GM19372 (cell line): ENCODE measurements around the gene SEPSECS.

Experiments used
- ATAC-seq: cut with Tn5 transposase; IDR thresholded peaks from one replicate; pipeline ENCODE4 v1.9.1; 2021; ENCODE audit warnings: mild to moderate bottlenecking, low read depth, moderate library complexity; ENCODE audit not compliant: unreplicated experiment

The SEPSECS gene

DNA sequence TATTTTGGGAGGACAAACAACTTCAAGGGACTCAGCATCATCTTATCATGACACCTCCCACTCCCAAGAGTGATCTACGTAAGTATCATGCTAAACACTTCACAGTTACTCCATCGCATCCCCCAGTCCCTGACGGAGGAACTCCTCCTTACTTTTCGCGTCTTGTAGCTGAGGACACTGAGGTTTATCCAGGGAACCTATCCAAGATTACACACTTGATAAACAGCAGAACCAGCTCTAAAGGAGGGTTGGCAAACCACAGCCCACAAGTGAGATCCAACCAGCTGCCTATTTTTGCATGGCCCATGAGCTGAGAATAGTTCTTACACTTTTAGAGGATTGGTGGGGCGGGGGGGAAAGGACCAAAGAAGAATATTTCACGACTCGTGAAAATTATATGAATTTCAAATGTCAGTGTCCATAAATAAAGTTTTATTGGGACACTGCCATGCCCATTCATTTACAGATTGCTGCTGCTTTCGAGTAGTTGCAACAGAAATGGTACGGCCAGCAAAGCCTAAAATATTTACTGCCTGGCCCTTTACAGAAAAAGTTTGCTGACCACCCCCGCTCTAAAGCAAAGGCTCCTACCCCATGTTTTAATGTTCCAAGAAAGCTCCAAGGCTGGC is 47.8 kb downstream of the SEPSECS start:
- ATAC-seq = no peak

DNA sequence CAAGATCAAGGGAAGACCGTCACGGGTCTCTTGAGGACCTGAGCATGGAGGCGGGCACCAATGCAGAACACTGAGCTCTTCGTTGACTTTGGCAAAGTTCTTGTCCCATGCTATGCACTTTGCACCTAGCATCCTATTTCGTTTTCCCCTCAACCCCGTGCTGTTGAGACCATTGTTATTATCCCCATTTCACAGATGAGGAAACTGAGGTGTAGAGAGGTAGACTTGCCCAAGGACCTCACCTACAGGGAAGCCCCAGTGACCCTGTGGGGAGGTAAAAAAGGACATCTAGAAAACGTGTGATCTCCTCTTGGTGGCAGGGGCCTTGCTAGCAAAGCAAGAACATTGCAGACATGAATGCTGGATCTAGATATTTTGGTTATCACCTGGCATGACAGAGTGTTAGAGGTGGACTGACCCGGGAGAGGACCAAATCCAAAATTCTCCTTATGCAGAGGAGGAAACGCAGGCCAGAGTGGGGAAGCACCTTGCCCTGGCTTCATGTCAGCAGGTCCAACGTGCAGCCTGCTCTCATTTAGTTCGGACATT is 48.5 kb downstream of the SEPSECS start:
- no peak for ATAC-seq

DNA sequence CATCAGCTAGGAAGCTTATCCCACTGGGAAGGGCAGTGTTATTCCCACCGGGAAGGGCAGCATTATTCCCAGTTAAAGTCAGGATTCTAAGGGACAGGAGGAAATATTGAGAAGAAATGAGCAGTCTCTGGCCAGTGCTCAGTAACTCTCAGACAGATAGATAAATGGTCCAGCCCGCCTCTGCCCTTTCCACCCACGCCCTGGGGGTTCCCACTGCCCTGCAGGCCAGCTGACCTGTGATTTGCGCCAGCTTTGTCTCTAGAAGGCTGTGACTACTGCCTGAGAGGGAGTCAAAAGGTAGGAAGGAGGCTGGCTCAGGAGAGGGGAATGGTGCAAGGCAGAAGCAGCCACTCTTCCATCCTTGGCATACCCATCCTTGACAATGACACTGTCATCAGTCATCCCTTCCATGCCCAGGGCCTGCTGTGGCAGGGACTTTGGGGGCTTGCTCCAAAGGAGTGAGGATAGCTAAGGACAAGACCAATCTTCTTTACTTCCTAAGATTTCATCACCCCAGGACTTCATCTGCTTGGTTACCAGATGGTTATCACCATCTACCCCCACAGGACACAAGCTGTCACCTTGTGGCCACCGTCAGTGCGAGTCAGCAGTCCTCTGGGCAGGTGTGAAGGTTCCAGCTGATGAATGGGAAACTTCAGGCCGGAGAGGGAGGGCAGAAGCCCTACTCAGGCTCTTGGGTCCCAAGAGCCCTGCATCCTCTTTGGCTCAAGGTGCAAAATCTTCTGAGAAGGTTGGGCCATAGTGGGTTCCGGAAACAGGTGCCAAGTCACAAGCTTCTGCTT is 49.5 kb downstream of the SEPSECS start:
- ATAC-seq = no peak

DNA sequence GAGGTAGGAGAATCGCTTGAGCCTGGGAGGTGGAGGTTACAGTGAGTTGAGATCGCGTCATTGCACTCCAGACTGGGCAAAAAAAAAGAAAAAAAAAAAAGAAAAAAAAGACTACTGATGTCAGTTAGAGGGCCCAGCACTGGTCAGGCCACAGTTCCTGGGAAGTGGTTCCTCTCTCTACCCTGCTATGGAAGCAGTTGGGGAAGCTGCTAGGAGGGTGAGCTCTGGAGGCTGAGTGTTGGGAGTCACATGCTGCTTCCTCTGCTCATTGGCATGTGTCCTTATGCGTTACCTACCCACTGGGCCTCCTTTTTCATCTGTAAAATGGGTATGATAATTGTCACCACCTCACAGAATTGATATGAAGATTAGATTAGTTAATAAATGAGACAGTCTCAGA is 50.7 kb downstream of the SEPSECS start:
- no peak for ATAC-seq

DNA sequence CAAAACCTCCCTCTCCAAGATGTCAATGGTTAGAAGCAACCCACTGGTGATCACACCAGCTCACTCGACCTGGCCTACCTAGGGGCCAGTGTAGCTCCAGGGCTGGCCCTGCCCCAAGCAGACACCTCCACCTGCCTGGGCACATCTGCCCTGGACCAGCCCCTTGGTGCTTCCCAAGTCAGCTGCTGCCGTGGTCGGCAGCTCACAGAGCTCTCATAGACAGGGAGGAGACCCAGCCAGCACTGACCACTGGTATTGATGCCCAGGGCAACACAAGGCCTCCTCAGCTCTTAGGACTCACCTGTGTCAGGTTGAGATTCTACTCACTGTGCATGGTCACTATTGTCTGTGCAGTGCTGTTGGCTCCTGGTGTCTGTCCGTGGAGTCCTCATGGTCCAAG is 51.7 kb downstream of the SEPSECS start:
- no peak for ATAC-seq

DNA sequence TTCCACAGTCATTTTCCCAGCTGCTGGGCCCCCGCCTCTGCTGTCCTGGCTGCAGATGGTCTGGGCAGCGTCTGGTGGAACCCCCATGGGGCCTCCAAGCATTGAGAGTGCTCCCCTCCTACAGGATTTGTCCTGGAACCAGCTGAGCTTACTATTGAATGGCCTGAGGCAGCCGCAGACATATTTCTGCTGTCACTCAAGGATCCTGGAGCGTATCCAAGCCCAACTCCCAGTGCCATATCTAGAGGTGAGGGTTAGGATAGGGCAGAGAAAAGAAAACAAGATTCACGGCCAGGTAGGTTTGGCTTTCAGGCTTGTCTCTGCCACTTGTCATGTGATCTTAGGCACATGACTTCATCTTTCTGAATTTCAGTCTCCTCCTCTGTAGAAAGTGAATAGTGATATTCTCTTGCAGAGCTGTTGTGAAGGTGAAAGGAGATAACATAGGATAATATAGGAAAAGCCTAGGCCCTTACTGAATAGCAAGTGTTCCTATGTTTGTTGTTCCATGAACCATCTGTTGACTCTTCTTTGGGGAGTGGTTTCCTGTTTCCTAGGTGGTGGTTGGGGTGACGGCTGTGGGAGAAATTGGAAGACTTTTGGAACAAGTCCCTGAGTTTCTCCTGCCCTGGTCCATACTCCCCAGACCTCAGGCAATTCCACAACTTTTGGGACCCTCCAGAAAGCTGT is 52.3 kb downstream of the SEPSECS start:
- no peak for ATAC-seq

DNA sequence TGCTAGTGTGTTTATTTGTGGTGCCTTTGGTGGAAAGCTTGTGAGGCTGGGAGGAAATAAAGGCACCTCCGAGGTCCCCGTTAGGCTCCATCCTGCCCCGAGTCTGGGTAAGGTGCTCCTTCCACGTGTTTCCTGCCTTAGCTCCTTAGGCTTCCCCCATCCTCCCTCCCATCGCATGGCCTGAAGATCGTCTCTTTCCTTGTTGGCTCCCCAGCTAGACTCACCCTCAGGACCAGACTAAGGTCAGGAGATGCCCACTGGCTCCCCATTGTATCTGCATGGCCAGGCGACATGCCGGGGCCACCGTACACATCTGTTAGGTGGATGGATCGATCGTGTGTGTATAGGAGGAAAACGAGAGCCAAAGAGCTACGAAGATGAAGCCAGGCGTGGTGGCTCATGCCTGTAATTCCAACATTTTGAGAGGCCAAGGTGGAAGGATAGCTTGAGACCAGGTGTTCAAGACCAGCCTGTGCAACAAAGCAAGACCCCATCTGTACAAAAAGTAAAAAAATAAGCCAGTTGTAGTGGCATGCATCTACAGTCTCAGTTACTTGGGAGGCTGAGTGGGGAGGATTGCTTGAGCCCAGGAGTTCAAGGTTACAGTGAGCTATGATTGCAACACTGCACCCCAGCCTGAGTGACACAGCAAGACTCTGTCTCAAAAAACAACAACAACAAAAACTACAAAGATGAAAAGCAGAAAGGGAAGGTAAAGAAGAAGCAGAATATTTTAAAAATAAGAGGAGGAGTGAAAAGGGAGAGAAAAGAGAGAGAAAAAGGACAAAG is 53.7 kb downstream of the SEPSECS start:
- ATAC-seq = no peak

DNA sequence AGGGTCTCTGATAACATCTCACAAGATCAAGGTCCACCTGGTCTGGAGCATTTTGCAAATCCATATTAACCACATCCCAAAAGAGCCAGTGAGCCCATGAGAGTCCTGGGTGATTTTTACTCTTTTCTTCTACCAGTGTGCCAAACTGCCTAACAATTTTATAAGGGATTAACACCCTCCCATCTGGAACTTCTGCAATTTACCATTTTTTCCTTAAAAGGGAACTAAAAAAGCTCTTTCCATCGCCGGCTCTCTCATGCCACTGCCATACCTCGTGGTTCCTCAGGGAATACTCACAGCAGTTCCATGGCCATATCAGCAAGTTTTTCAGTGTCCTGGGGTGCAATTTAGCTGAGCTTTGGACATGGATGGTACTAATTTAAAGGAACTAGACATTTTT is 55.7 kb downstream of the SEPSECS start:
- no peak for ATAC-seq

DNA sequence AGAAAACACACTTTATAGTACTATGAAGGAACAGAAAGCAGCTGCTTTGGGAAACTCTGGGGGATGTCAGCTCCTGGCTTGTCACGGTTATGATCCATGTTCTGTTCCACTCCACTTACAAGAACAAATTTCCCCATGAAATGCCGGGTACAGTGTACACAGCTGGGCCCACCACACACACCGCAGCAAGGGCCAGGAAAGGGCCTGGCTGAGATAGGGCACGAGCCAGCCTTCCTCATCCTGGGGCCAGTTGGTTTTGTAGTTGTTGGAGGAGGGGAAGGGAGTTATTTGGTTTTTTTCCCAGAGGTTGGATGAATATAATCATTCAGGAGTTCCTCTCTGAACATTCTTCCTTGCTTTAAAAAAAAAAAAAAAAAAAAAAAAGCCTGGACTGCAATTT is 56.8 kb downstream of the SEPSECS start:
- no peak for ATAC-seq

DNA sequence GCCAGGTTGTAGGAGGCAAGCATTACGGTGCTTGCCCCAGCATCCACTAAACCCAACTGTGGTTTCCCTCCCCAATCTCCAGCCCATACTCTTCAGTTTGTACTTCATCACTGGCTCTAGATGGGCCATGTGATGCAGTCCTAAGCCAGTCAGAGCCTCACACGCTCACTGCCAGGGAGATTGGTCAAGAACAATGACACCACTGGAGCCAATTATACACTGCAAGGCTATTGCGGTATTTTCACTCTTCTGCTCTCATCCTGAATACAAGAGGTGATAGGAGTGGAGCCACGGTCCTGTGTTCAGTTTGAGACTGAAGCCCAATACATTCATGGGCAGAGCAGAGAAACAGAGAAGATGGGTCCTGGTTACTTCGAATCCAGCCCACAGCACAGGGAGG is 58.4 kb downstream of the SEPSECS start:
- no peak for ATAC-seq

DNA sequence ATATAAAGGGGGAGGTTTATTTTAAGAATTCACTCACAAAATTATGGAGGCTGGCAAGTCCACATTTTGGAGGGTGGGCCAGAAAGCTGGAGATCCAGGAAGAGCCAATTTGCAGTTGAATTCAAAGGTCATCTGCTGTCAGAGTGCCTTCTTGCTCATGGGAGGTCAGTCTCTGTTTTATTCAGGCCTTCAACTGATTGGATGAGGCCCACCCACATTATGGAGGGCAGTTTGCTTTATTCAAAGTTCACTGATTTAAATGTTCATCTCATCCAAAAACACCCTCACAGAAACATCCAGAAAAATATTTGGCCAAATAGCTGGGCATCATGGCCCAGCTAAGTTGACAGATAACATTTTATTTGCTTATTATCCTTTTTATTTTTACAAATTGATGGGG is 59.5 kb downstream of the SEPSECS start:
- no peak for ATAC-seq

DNA sequence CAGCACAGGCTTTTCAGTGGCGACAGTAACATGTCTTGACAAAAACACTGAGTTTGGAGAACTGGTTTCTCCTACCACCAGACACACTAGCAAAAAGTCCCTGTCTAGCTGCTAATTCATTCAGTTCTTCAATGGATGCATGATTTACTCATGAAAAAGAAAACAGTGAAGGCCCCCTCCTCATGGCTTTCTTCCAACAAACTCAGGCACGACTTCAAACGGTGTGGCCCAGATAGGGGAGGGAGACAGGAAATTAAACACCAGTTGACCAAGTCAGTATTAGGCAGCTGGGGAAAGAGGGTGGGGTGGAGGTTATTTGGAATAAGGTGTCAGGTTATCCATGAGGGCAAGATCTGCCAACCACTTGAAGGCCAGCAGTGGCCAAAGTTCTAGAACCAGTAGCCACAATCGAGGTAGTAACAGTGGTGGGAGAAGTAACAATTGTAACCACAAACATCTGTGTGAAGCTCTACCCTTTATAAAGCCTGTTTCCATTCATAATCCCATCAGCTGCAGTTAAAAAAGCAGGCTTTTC is 60.2 kb downstream of the SEPSECS start:
- no peak for ATAC-seq

DNA sequence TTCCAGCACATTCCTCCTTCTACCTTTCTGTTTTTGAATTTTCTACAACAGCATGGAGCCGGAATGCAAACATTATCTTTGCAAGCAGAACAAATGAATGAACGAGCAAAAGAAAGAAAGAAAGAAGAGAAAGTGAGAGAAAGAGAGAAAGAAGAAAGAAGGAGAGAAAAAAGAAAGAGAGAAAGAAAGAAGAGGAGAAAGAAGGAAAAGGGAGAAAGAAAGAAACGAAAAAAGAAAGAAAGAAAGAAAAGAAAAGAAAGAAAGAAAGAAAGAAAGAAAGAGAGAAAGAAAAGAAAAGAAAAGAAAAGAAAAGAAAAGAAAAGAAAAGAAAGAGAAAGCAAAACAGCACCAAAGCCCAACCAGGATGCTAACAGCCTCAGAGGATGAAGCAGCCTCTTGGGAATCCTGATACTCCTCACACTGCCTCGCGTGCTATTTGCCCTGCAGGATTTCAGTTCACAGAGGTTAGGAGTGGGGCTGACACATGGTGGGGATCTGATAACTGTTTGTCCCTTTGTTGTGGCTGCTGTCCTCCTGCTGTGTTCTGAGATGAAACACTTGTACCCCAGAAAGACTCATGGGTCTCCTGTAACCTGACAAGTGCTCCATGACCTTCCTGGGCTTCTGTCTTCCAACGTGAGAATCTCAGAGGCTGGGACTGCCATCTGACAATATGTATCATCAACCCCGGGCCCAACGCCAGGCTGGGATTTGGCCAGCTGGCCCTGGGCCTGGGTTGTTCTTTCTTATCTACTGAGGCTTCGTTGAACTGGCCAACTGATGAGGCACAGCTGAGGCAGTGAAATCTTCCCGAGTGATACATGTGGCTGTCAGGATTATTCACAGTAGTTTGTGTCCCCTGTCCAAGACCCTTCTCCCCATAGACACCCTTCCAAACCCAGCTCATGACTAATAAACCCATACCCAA is 61.0 kb downstream of the SEPSECS start:
- ATAC-seq = no peak

DNA sequence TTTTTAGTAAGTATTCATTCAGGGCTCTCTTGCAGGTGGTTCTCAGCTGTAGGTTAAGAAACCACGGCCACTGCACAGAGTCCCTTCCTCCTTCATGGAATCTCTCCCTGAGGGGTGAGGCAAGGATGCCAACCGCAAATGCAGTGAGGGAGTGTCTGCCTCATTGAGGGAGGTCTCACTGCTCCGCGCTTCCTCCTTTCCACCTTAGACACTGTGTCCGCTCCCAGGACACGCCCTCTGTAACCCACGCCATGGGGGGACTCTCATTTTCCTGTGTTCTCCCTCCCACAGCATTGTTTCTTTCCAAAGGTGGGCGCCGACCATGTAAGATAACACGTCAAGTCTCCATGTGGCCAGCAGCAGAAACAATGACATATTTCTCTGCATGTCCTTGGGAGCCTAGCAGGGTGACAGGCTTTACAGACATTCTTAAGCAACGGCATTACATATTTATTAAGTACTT is 63.2 kb downstream of the SEPSECS start:
- no peak for ATAC-seq

DNA sequence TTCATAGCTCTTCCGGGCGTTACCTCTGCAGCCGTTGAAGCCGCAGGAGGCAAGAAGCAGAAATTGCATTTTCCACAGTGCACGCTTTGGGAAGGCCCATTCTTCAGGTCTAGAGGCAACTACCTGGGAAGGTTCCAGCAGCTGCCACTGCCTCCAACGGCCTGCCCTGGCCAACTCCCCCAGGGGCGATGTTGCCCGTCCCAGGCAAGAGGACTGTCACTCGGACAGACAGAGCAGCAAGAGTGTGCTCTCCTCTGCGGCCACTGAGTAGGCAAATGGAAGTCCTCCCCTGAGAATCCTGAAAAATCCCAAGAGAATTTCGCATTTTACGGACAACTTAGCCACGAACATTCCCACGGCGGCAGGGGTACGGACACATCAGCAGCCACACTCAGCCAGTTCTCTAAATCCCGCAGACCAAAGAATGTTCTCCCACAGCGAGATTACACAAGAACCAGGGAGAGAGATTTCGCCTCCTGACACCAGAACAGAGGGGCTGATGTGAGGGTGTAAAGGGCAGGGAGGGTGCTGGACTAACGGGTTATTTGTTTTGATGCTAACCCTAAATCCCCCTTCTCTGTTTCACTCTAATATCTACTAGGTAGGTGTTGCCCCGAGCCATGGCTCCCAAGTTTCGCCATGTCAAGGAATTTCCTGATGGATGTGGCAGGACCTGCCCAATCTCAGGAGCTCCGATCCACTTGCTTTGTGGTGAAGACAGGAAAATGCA is 63.8 kb downstream of the SEPSECS start:
- ATAC-seq = no peak

DNA sequence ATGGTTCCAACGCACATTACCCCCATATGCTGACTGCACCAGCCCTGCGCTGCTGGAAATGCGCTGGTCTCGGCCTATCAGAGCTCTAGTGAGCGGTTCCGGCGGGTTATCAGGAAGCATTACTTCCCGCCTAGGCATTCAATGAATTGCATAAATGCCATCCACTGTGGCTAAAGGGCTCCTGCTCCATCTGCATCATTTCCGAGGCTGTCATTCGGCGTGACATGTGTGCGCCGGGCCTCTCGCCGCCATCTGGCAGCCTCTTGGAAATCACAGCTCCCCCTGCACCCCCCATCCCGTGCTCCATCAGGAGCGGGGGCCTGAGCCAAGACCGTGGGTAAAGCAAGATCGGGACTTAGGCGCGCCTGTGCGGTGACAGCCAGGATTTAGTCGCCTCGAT is 64.4 kb downstream of the SEPSECS start:
- ATAC-seq = no peak

DNA sequence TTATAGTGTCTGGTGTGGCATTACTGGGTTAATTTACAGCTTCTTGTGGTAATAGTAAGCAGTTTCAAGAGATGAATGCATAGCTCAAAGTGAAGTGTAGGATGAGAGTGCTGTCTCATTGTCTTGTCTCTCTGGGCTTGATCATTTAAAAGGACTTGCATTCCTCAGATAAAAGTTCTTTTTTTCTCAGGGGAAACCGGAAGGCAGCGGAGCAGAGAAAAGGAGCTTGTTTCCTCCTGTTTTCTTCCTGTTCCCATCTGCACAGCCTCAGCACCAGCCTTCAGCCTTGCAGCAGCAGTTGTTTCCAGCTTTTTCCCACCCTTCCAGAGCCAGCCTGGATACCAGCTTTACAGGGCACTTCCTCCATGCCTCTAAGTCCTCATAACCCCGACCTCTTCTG is 68.1 kb downstream of the SEPSECS start:
- no peak for ATAC-seq

DNA sequence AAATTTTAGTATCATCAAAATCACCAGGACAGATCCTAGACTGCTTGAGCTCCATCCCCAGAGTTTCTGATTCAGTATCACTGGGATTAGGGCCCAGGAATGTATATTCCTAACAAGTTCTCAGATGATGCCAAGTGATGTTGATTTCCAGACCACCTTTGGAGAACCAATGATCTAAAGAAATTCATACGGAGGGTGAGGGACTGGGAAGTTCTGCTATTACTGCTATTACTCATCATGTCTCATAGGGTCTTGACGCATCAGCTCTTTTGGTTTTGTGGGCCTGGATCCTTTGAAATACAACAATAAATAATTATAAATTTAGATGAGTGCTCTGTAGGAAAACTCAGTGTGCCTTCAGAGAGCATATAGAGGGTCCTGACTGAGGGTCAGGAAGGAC is 69.7 kb downstream of the SEPSECS start:
- no peak for ATAC-seq
